Uterus (tissue), 4 donors: ENCODE results near the gene CLMN. TPM values are rescaled to one million over a fixed set of nuclear protein-coding genes. Genes with fewer than 3 reads are reported as not detected.

ENCODE experiments used
- DNase-seq, 2 donors: peaks; one replicate each; pipeline ENCODE4 v3.0.0-alpha.2; 2019 to 2020
- H3K27ac ChIP-seq, 2 donors: fragments of 200-600 bp; sonication (generic); 1 replicate in 1 of 2; 2 replicates in 1 of 2; pipeline ENCODE4 v1.5.1; 2016 to 2018
- H3K27me3 ChIP-seq, 2 donors: fragments of 200-600 bp; sonication (generic); one replicate each; pipeline ENCODE4 v1.5.1; 2018 to 2019; ENCODE audit warnings: control low read depth in 1 of 2
- H3K36me3 ChIP-seq, 2 donors: fragments of 200-600 bp; sonication (generic); one replicate each; pipeline ENCODE4 v1.5.1; 2019; ENCODE audit warnings: control low read depth in 1 of 2
- H3K4me1 ChIP-seq, 2 donors: fragments of 200-600 bp; sonication (generic); one replicate each; pipeline ENCODE4 v1.5.1; 2018 to 2019; ENCODE audit warnings: control low read depth in 1 of 2
- H3K4me3 ChIP-seq, 2 donors: fragments of 200-600 bp; sonication (generic); 1 replicate in 1 of 2; 2 replicates in 1 of 2; pipeline ENCODE4 v1.5.1; 2018 to 2019; ENCODE audit warnings: mild to moderate bottlenecking in 1 of 2
- H3K9me3 ChIP-seq, 2 donors: fragments of 200-600 bp; sonication (generic); one replicate each; pipeline ENCODE4 v1.5.1; 2019; ENCODE audit warnings: control low read depth in 1 of 2
- POLR2A ChIP-seq, 2 donors: fragments of 450-650 bp; IDR thresholded peaks; one replicate each; pipeline ENCODE4 v1.6.1; 2016; ENCODE audit warnings: antibody characterized with exemption in 2 of 2, mild to moderate bottlenecking in 1 of 2, moderate library complexity in 1 of 2
- intact Hi-C: fragments of 100-400 bp; cut with DNase I; formaldehyde crosslinking; loops from one replicate; pipeline ENCODE4 v1.15.1; 2023; ENCODE audit warnings: low total_unique reads
- total RNA-seq, 4 donors: library from RNA; depleted of rRNA in 3 of 4; stranded (reverse); fragments of >200 nt in 3 of 4; gene quantifications; one replicate each; pipeline versions ENCODE4 v1.1.0 to v1.2.4, GENCODE V29; 2014 to 2023
- TF ChIP-seq, protein P1 (sequence below), 4 experiments: fragments of 200-600 bp in 2 of 4; fragments of 450-650 bp in 2 of 4; sonication (generic) in 2 of 4; IDR thresholded peaks; one replicate each; pipeline ENCODE4 v1.5.1; 2016 to 2019; ENCODE audit warnings: antibody characterized with exemption in 4 of 4, mild to moderate bottlenecking in 2 of 4, moderate library complexity in 1 of 4
- donor health status: DM: yes; HTN: yes; CAD: no.

Gene CLMN
- total RNA-seq, 4 donors from 2014 or later = 5.0 to 55.0 (median 12.4) TPM

DNA sequence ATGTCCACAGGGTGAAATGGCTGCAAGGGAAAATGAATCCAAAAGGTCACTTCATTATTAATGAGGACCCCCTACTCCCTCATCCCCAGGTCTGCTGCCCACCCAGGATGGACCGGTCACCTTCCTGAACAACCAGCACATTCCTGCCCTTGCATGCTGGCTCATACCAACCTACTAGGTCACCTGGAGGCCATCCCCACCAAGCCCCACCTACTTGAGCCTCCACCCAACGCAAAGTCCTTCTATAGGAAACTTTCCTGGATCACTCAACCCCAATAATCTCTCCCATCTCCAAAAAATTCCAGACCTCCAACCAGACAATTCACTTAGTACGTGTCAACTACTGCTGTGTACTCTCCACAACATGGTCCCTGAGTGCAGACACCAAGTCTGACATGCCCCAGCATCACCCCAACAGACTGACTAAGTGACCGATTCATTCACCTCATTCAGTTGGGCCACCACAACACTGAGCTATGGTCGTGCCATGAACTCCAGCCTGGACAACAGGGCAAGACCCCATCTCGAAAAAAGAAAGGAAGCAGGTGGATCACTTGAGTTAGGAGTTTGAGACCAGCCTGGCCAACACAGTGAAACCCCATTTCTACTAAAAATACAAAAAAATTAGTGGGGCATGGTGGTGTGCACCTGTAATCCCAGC, 18.1 kb downstream of the CLMN start:
- no peaks in the 10 kb centered on the region for H3K9me3 ChIP-seq
- intact Hi-C loops = no loop called here
- H3K4me1 ChIP-seq = no peaks in the 10 kb centered on the region
- no peak for TF ChIP-seq POLR2A (IDR thresholded peaks at IDR 0.05)
- TF ChIP-seq, protein P1, sequence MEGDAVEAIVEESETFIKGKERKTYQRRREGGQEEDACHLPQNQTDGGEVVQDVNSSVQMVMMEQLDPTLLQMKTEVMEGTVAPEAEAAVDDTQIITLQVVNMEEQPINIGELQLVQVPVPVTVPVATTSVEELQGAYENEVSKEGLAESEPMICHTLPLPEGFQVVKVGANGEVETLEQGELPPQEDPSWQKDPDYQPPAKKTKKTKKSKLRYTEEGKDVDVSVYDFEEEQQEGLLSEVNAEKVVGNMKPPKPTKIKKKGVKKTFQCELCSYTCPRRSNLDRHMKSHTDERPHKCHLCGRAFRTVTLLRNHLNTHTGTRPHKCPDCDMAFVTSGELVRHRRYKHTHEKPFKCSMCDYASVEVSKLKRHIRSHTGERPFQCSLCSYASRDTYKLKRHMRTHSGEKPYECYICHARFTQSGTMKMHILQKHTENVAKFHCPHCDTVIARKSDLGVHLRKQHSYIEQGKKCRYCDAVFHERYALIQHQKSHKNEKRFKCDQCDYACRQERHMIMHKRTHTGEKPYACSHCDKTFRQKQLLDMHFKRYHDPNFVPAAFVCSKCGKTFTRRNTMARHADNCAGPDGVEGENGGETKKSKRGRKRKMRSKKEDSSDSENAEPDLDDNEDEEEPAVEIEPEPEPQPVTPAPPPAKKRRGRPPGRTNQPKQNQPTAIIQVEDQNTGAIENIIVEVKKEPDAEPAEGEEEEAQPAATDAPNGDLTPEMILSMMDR (IDR thresholded peaks at IDR 0.05) = no peak
- H3K36me3 ChIP-seq = no peaks in the 10 kb centered on the region
- no peak for DNase-seq
- no peak overlapping the region for H3K27ac ChIP-seq
- no peak overlapping the region for H3K4me3 ChIP-seq
- no peaks in the 10 kb centered on the region for H3K27me3 ChIP-seq

DNA sequence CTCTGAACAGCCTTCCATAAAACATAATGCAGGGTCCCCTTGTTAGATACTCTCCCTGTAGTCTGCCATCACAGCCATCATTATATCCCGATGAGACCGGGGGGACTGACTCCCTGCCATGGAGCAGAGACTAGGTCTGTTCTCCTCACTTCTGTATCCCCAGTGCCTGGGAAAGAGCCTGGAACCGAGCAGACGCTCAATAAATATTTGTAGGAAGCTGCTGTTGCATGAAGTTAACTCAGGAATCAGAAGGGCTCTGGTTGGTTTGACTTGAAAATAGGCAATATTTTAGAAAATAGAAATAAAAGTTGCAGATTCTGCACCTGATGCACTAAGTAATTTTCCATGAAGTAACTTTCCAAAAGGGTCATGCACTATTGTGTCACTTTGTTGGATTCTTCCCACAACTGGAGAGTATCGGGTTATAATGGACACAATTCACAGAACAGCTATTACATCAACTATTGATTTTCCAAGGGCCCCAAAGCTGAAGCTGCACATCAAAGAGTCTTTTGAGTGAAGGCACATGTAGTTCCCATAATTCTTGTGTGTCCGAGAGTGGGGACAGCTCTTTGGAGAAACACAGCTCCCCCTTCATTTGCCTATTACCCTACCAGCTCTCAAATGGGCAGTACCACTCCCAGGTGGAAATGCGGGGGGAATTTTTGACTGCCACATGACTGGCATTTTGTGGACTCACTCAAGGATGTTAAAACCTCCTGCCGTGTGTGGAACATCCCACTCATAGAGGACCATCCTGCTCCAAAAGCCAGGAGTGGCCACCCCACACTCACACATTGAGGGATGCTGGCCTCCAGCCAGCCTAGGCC, 18.8 kb downstream of the CLMN start:
- H3K27ac ChIP-seq = no peak overlapping the region

DNA sequence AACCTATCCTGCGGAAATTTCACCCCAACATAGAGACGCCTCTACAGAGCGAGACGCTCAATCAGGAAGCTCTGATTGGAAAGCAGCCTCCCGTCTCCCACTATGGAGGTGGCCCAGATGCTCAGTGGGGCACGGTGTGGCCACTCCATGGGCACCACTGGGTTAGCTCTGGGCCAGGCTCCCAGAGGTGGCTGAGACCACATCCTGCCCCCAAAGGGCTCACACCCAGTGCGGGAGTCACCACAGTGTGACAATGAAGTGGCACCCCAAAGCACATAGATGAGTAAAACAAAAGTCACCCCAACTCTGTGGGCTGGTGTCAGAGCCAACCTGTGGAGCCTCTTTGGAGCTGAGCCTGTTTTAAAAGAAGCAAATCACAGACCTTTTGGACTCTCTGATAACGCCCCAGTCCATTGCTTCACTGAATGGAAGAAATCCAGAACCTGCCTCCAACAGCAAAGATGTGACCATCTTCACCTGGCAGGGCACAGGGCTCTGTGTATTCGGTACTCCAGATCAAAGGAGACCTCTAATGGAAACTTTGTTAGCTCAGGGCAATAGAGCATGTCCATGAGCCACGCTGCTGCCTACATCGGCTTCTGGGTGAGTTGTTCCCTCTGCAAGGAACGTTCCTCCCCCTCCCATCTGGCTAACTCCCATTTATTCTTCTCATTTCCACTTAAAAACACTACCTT, 19.6 kb downstream of the CLMN start:
- Histone ChIP-seq H3K4me1 (no peaks in the 10 kb centered on the region), H3K36me3 (no peaks in the 10 kb centered on the region), H3K4me3 (no peak overlapping the region), H3K9me3 (no peaks in the 10 kb centered on the region), H3K27ac (no peak overlapping the region), H3K27me3 (no peaks in the 10 kb centered on the region)
- intact Hi-C loops = no loop called here
- TF ChIP-seq, protein P1 (IDR thresholded peaks at IDR 0.05) = no peak
- no peak for TF ChIP-seq POLR2A (IDR thresholded peaks at IDR 0.05)
- DNase-seq = no peak

More for the DNA sequence above, 18.8 kb downstream of the CLMN start:
- H3K4me1 ChIP-seq = no peaks in the 10 kb centered on the region
- H3K27me3 ChIP-seq = no peaks in the 10 kb centered on the region
- H3K36me3 ChIP-seq = no peaks in the 10 kb centered on the region
- no peak overlapping the region for H3K4me3 ChIP-seq
- intact Hi-C loops = no loop called here
- TF ChIP-seq, protein P1 (IDR thresholded peaks at IDR 0.05) = no peak
- no peak for TF ChIP-seq POLR2A (IDR thresholded peaks at IDR 0.05)
- no peak for DNase-seq
- H3K9me3 ChIP-seq = no peaks in the 10 kb centered on the region

DNA sequence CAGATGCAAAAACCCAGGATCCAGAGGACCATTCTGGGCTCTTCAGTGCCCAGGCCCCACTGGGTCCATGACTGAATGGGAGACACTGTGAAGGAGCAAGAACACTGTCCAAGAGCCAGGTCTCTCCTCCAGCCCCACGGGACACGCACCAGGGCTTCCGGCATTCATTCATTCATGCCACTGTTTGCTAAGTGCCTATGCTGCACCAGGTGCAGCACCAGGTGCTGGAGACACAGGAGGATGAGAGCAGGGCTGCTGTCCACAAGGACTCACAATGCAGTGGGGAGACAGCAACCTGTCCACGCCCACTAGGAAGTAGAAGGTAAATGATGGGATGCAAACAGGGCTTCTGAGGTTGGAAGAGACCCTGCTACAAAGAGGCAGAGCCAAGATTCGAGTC, 20.4 kb downstream of the CLMN start:
- Histone ChIP-seq H3K9me3 (no peaks in the 10 kb centered on the region), H3K36me3 (no peaks in the 10 kb centered on the region), H3K27me3 (no peaks in the 10 kb centered on the region), H3K4me1 (no peaks in the 10 kb centered on the region), H3K27ac (no peak overlapping the region), H3K4me3 (no peak overlapping the region)
- TF ChIP-seq, protein P1 (IDR thresholded peaks at IDR 0.05) = no peak
- no peak for TF ChIP-seq POLR2A (IDR thresholded peaks at IDR 0.05)
- no peak for DNase-seq
- intact Hi-C loops = no loop called here

DNA sequence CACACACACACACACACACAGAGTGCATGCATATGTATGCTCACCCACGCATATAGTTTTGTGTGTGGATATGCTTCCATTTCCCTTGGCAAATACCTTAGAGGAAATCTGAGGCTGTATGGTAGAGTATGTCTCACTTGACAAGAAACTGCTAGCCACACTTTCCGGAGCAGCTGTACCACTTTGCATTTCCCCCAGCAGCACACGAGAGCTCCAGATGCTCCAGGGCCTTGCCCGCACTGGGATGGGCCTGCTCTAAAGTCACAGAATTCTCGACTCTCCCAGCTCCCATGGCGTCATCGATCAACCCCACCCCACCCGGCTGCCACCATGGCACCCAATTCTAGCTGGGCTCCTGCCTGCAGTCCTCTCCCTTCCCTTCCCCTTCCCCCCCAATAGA, 21.9 kb downstream of the CLMN start:
- DNase-seq = no peak
- Histone ChIP-seq H3K27me3 (no peaks in the 10 kb centered on the region), H3K27ac (no peak overlapping the region), H3K4me1 (no peaks in the 10 kb centered on the region), H3K36me3 (no peaks in the 10 kb centered on the region), H3K4me3 (no peak overlapping the region), H3K9me3 (no peaks in the 10 kb centered on the region)
- intact Hi-C loops = no loop called here
- TF ChIP-seq POLR2A (IDR thresholded peaks at IDR 0.05) = no peak
- TF ChIP-seq, protein P1 (IDR thresholded peaks at IDR 0.05) = no peak
